ENCODE data around the gene IDUA. TPM values are rescaled to one million over a fixed set of nuclear protein-coding genes. Genes with fewer than 3 reads are reported as not detected.

IDUA gene
- total RNA-seq, 1 experiment from 2014 or later, result 3.8 TPM

- in situ Hi-C loops (cut with HindIII; ENCODE audit: low sequenced_read_pairs), result no loop called here
- DNase-seq (ENCODE audit: low spot score), result no peak
Observed at GRCh38 chr4:955161-955921, 31.5 kb upstream of the IDUA start.

DNA sequence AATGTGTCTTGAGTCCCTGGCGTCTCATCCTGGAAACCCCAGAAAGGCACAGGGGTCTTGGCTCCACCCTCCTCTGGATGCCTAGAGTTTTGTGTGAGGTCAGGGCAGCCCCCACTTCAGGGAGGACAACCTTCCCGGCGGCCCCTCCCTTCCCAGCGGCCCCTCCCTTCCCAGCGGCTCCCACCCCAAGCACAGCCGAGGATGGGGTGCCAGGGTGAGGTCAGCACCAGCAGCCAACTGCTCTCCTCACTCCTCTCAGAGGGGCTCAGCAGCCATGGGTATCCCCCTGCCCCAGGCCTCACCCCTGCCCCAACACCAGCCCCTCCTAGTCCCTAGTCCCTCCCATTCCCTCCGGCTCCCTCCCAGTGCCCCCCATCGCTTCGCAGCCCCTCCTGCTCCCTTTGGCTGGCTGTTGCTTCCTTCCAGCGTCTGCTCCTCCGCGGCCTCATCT, 30.9 kb upstream of the IDUA start:
- DNase-seq (ENCODE audit: low spot score), result no peak
- in situ Hi-C loops (cut with HindIII; ENCODE audit: low sequenced_read_pairs), result no loop called here

- in situ Hi-C loops (cut with HindIII; ENCODE audit: low sequenced_read_pairs), result no loop called here
- no peak for DNase-seq (ENCODE audit: low spot score)
Observed at GRCh38 chr4:956531-957230, 30.2 kb upstream of the IDUA start.

DNA sequence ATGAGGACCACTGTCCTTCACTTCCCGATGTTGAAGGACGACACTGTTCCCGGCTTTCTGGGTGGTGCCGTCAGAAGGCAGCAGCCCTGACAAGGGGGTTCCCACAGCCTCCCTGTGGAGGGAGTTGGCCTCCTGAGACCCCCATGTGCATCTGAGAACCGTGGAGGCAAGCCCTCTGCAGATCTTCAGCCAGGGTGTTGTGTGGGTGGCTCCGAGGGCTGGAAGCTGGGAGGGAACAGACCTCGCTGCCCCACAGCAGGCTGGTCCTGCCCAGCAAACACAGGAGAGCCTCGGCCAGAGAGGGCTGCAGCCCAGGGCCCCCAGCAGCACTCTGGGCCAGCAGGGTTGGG, 29.6 kb upstream of the IDUA start:
- in situ Hi-C loops (cut with HindIII; ENCODE audit: low sequenced_read_pairs), result no loop called here
- DNase-seq (ENCODE audit: low spot score), result no peak

DNA sequence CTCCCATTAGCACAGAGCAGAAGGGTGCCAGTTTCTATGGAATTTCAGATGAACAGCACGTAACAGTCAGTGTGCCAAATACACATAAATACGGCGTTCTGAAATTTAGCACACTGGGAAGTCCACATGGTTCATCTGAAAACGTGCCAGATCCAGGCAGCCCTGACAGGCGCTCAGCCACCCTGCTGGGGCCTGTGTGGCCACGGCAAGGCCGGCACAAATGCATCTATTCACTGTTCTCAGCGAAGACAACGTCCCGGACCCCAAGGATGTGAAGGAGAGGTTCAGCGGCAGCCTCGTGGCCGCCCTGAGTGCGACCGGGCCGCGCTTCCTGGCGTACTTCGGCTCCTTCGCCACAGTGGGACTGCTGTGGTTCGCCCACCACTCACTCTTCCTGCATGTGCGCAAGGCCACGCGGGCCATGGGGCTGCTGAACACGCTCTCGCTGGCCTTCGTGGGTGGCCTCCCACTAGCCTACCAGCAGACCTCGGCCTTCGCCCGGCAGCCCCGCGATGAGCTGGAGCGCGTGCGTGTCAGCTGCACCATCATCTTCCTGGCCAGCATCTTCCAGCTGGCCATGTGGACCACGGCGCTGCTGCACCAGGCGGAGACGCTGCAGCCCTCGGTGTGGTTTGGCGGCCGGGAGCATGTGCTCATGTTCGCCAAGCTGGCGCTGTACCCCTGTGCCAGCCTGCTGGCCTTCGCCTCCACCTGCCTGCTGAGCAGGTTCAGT, 29.1 kb upstream of the IDUA start:
- DNase-seq (ENCODE audit: low spot score), result peak; percentile 89
- in situ Hi-C loops (cut with HindIII; ENCODE audit: low sequenced_read_pairs), result no loop called here

- DNase-seq (ENCODE audit: low spot score), result no peak
- in situ Hi-C loops (cut with HindIII; ENCODE audit: low sequenced_read_pairs), result no loop called here
Observed at GRCh38 chr4:958314-958665, 28.6 kb upstream of the IDUA start.

DNA sequence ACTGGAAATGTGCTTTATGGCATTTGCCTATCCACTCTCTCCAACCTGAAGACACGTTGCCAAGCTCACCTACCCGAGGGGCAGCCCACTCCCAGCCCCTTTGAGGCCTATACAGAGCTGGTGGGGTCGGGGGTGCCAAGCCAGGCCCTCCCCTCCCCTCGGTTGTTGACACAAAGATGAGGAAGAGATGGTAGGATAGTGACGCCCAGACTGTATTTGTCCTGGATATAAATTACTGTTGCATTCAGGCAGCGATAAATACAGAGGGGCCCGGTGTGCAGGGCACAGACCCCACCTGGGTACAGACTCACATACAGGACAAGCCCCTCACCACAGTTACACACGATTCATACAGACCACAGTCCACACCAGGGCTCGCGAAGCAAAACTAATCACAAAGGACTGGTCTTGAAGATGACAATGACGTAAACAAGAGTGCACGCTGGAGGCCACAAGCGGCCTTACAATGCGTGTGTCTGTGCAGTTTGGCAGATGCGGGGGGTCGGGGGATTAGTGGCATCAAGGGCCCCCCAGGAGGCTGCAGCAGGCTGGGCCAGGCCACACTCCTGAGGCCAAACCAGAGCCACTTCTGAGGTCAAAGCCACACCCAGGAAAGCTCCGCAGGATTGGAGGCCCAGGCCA, 28.0 kb upstream of the IDUA start:
- in situ Hi-C loops (cut with HindIII; ENCODE audit: low sequenced_read_pairs), result no loop called here
- DNase-seq (ENCODE audit: low spot score), result no peak

DNA sequence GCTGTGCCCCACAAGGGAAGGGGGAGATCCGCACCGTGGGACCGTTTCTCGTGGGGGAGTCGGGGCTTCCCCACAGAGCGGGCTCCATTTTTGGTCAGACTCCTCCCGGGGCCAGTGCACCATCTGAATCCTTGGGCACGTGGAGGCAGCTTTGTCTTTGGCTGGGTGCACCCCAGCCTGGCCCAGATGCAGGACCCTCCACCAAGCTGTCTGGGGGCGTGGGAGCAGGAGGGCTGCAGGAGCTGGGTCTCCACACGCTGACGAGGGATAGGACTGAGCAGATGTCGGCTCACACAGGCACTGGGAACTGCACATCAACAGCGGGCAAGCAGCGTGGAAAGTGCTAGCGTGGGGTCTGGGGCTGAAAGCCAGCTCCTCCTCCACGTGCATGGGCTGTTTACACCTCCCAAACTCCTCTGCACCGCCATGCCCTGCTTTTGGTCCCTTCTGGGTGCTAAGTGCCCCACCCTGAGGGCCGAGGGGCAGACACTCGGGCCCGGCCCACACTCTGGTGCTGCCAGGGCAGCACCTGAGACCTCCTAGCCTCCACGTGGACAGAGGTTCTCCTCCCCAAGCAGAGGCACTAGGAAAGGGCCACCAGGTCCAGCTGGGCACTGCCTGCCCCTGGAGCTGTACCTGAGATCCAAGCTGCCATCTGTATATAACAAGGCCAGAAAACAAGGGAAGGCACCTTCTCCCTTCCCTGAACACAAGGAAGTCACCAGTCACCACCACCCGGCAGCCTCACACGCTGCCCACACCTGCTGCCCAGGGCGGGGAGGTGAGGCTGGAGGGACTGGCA, 27.3 kb upstream of the IDUA start:
- in situ Hi-C loops (cut with HindIII; ENCODE audit: low sequenced_read_pairs), result no loop called here
- DNase-seq (ENCODE audit: low spot score), result no peak

DNA sequence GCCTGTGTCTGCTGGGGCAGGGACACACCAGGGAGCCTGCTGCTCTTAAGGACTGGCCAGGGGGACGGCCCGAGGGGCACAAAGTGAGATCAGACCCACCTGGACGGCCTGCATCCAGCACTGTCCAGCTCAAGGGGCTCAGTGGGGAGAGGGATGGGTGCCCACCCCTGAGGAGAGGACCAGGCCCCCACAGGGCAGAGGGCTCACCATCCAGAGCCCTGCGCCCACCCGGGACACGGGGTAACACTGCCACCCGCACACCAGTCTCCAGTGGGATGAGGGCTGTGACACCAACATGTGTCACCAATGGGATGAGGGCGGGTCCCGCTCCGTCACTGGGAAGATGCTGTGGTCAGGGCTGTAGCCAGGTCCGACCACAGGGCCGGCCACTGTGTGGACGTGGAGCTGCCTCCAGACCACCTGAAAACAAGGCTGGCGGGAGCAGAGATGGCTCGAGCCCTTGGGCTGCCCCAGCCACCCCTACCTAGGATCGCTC, 26.7 kb upstream of the IDUA start:
- DNase-seq (ENCODE audit: low spot score), result no peak
- in situ Hi-C loops (cut with HindIII; ENCODE audit: low sequenced_read_pairs), result no loop called here

DNA sequence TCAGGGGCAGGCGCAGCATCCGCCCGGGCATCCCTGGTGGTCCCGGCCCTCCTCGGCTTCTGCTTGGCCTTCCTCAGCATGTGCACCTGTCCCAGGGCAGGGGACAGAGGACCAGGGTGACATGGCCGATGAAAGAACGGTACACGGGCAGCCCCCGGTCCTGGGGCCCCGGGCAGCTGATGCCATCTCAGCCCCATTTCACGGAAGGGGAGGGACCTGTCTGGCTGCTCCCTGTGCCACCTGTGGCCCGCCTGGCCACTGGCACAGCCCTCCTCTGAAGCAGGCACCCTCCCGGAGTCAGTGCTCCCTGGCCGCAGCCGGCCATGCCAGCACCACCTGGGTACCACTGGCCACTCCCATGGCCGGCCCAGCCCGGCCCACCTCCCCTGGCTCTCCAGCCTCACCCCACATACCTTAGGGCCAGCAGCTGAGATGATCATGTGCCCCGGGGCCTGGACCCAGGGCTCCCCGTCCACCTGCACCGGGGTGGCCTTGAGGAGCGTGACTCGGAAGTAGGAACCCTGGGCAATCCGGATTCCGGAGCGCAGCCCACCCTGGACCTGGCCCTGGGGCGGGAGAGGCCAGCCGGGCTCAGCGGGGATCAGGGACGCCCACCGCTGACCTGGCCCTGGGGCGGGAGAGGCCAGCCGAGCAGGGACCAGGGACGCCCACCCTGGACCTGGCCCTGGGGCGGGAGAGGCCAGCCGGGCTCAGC, 26.1 kb upstream of the IDUA start:
- DNase-seq (ENCODE audit: low spot score), result no peak
- in situ Hi-C loops (cut with HindIII; ENCODE audit: low sequenced_read_pairs), result no loop called here

GRCh38 chr4:961351-962230, 25.3 kb upstream of the IDUA start:
- in situ Hi-C loops (cut with HindIII; ENCODE audit: low sequenced_read_pairs), result no loop called here
- peak; percentile 82 for DNase-seq (ENCODE audit: low spot score)

GRCh38 chr4:962231-963208, 24.3 kb upstream of the IDUA start:
- in situ Hi-C loops (cut with HindIII; ENCODE audit: low sequenced_read_pairs), result no loop called here
- no peak for DNase-seq (ENCODE audit: low spot score)

- no peak for DNase-seq (ENCODE audit: low spot score)
- in situ Hi-C loops (cut with HindIII; ENCODE audit: low sequenced_read_pairs), result no loop called here
Observed at GRCh38 chr4:963276-964225, 23.3 kb upstream of the IDUA start.

GRCh38 chr4:964346-965025, 22.4 kb upstream of the IDUA start:
- in situ Hi-C loops (cut with HindIII; ENCODE audit: low sequenced_read_pairs), result no loop called here
- DNase-seq (ENCODE audit: low spot score), result no peak

Data from G401 (cell line).